Measurements from ENCODE around the gene EPAS1.
A peak's percentile ranks its signal among the peaks of the same experiment; 100 is the strongest.

EPAS1 gene

GRCh38 chr2:46296216-46296839 lies 879 bp upstream of the EPAS1 start:
- no peak for DNase-seq
- peaks cover 9% of the 10 kb centered on the region; the same call in 1 of the 2 replicates for H3K4me1 ChIP-seq
- no peaks in the 10 kb centered on the region for H3K36me3 ChIP-seq
- H3K4me3 ChIP-seq (ENCODE audit: low read depth, low read length): peak overlapping the region; percentile 50
- TF ChIP-seq CTCF (IDR thresholded peaks at IDR 0.05; ENCODE audit: low read depth, low read length): no peak
- no peaks in the 10 kb centered on the region for H3K9me3 ChIP-seq
- H3K27me3 ChIP-seq: peaks cover 56% of the 10 kb centered on the region

GRCh38 chr2:46297546-46298271 lies 502 bp downstream of the EPAS1 start:
- Histone ChIP-seq H3K36me3 (no peaks in the 10 kb centered on the region), H3K9me3 (no peaks in the 10 kb centered on the region), H3K4me1 (peaks cover 9% of the 10 kb centered on the region; the same call in 1 of the 2 replicates), H3K4me3 (ENCODE audit: low read depth, low read length) (peak overlapping the region; percentile 66), H3K27me3 (peaks cover 63% of the 10 kb centered on the region)
- TF ChIP-seq CTCF (IDR thresholded peaks at IDR 0.05; ENCODE audit: low read depth, low read length): no peak
- DNase-seq: peak; percentile 32

GRCh38 chr2:46298272-46298521 lies 990 bp downstream of the EPAS1 start:
- Histone ChIP-seq H3K27me3 (peaks cover 63% of the 10 kb centered on the region), H3K4me1 (peaks cover 9% of the 10 kb centered on the region; the same call in 1 of the 2 replicates), H3K9me3 (no peaks in the 10 kb centered on the region), H3K36me3 (no peaks in the 10 kb centered on the region), H3K4me3 (ENCODE audit: low read depth, low read length) (peak overlapping the region; percentile 66)
- DNase-seq: no peak
- TF ChIP-seq CTCF (IDR thresholded peaks at IDR 0.05; ENCODE audit: low read depth, low read length): no peak

GRCh38 chr2:46298522-46299353 lies 1.5 kb downstream of the EPAS1 start:
- H3K4me3 ChIP-seq (ENCODE audit: low read depth, low read length): peak overlapping the region; percentile 66
- TF ChIP-seq CTCF (IDR thresholded peaks at IDR 0.05; ENCODE audit: low read depth, low read length): no peak
- H3K9me3 ChIP-seq: no peaks in the 10 kb centered on the region; the same call in 1 of the 2 replicates
- no peaks in the 10 kb centered on the region for H3K36me3 ChIP-seq
- H3K4me1 ChIP-seq: peaks cover 9% of the 10 kb centered on the region; the same call in 1 of the 2 replicates
- peak; percentile 54 for DNase-seq
- peaks cover 63% of the 10 kb centered on the region for H3K27me3 ChIP-seq

- peak; percentile 47 for DNase-seq
- Histone ChIP-seq H3K9me3 (no peaks in the 10 kb centered on the region; the same call in 1 of the 2 replicates), H3K27me3 (peaks cover 63% of the 10 kb centered on the region), H3K4me1 (peaks cover 9% of the 10 kb centered on the region; the same call in 1 of the 2 replicates), H3K36me3 (no peaks in the 10 kb centered on the region), H3K4me3 (ENCODE audit: low read depth, low read length) (peak overlapping the region; percentile 66)
- TF ChIP-seq CTCF (IDR thresholded peaks at IDR 0.05; ENCODE audit: low read depth, low read length): no peak
These were observed 2.4 kb downstream of the EPAS1 start for GRCh38 chr2:46299365-46300263.
